Pancreas (tissue), 10 donors: ENCODE results near the gene EIF2B4. TPM values are rescaled to one million over a fixed set of nuclear protein-coding genes. Genes with fewer than 3 reads are reported as not detected.
A peak's percentile ranks its signal among the peaks of the same experiment; 100 is the strongest.

Experiments used
- ATAC-seq, 4 donors: fragments of 200-7000 bp; cut with Tn5 transposase; one replicate each; pipeline versions ENCODE4 v1.8.0 to v1.9.1; 2020; ENCODE audit warnings: mild to moderate bottlenecking in 4 of 4, moderate library complexity in 4 of 4
- DNase-seq, 6 donors: peaks; one replicate each; pipeline ENCODE4 v3.0.0-alpha.2; 2020
- FAIRE-seq: peaks from 2 replicates; lab custom pipeline; 2012; peaks lifted over from hg19 to GRCh38; lab: Jason Lieb, UNC
- H3K27ac ChIP-seq, 4 donors: fragments of 200-600 bp; sonication (generic); 1 replicate in 3 of 4; 2 replicates in 1 of 4; pipeline versions ENCODE4 v1.5.0 to v1.8.0; 2020
- H3K27me3 ChIP-seq, 4 donors: fragments of 200-600 bp; one replicate each; pipeline ENCODE4 v1.8.0; 2021
- H3K36me3 ChIP-seq, 3 donors: fragments of 200-600 bp; sonication (generic) in 1 of 3; one replicate each; pipeline versions ENCODE4 v1.5.0 to v1.8.0; 2020 to 2021
- H3K4me1 ChIP-seq, 3 donors: fragments of 200-600 bp; one replicate each; pipeline ENCODE4 v1.8.0; 2021
- H3K4me3 ChIP-seq, 4 donors: fragments of 200-600 bp; sonication (generic) in 2 of 4; one replicate each; pipeline versions ENCODE4 v1.5.0 to v1.8.0; 2020 to 2021
- H3K9me3 ChIP-seq, 4 donors: fragments of 200-600 bp; one replicate each; pipeline ENCODE4 v1.8.0; 2021
- CTCF ChIP-seq, 4 donors: fragments of 200-600 bp; sonication (generic) in 3 of 4; IDR thresholded peaks; one replicate each; pipeline versions ENCODE4 v1.5.0 to v1.8.0; 2021; ENCODE audit warnings: antibody characterized with exemption in 4 of 4
- whole genome bisulfite sequencing, 2 donors: extraction: QIAGEN DNeasy Blood & Tissue Kit; methylation state at CpG; one replicate each; pipeline ENCODE4 v1.1.7; 2013; 5-methylcytosine and 5-hydroxymethylcytosine counted together
- intact Hi-C, 3 donors: fragments of 100-400 bp; cut with DNase I; formaldehyde crosslinking; loops; one replicate each; pipeline versions ENCODE4 v1.11.1 to v1.14.2; 2022
- polyA plus RNA-seq, 2 donors: library from polyadenylated mRNA; stranded (reverse); fragments of 200-250 nt; gene quantifications; one replicate each; pipeline ENCODE4 v1.2.3, GENCODE V29; 2013
- total RNA-seq, 6 donors: library from RNA; stranded (reverse); fragmentation: NEBNext Ultra II Directional in 4 of 6; extraction: Animal tissue kit (Norgen Biotek cat#: 25700) in 4 of 6; gene quantifications; one replicate each; pipeline versions ENCODE4 v1.2.1 to v1.2.4, GENCODE V29; 2021 to 2023
- donor health status: healthy with polysubstance abuse.
- donor health status: DM: no; HTN: no; CAD: no; lungs with moderate emphysema.
- donor health status: DM: no; HTN: no; CAD: no.
- donor health status: control.
- donor health status: control.
- donor health status: Bipolar disorder and iron deficiency.
- donor health status: DM: yes; HTN: yes; CAD: no.
- donor health status: DM: no; HTN: no; CAD: no.
- donor health status: DM: no; HTN: no; CAD: no.
- donor health status: DM: yes; HTN: yes; CAD: no.

The EIF2B4 gene
- total and polyA plus RNA-seq, 8 donors, result 24.1 to 98.1 (median 32.5) TPM

DNA sequence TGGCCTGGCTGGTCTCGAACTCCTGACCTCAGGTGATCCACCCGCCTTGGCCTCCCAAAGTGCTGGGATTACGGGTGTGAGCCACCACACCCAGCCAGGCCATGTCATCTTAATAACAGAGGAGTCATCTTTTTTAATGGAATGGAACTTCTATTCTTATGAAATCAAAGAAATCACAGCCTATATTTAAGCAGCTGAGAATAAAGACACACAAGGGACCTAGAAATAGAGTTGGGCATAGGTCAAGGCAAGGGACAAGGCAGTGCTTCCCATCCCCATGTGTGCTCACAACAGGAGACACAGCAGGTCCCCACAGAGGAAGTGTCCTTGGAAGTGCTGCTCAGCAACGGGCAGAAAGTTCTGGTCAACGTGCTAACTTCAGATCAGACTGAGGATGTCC, 3.4 kb upstream of the EIF2B4 start:
- Histone ChIP-seq H3K36me3 (peaks cover 0 to 46% (median 36%) of the 10 kb centered on the region in 3 donors), H3K27ac (no peak overlapping the region), H3K4me1 (peaks cover 15 to 21% (median 17%) of the 10 kb centered on the region in 3 donors), H3K27me3 (no peaks in the 10 kb centered on the region), H3K9me3 (no peaks in the 10 kb centered on the region), H3K4me3 (no peak overlapping the region)
- no peak for FAIRE-seq
- TF ChIP-seq CTCF (IDR thresholded peaks at IDR 0.05), result no peak
- no peak for ATAC-seq
- 77 to 78% methylated on average over 5 of the region's 5 CpGs for WGBS, 2 donors
- no peak for DNase-seq
- intact Hi-C loops, result no loop called here

- Histone ChIP-seq H3K27ac (no peak overlapping the region), H3K4me3 (no peak overlapping the region), H3K4me1 (peaks cover 16 to 23% (median 19%) of the 10 kb centered on the region in 3 donors), H3K9me3 (no peaks in the 10 kb centered on the region), H3K36me3 (peaks cover 0 to 48% (median 37%) of the 10 kb centered on the region in 3 donors), H3K27me3 (no peaks in the 10 kb centered on the region)
- no peak for ATAC-seq
- 93 to 94% methylated on average over 6 of the region's 6 CpGs for WGBS, 2 donors
- intact Hi-C loops, result no loop called here
- DNase-seq, result no peak
- no peak for TF ChIP-seq CTCF (IDR thresholded peaks at IDR 0.05)
- FAIRE-seq, result no peak
These were observed 2.8 kb upstream of the EIF2B4 start for GRCh38 chr2:27372937-27373336.

DNA sequence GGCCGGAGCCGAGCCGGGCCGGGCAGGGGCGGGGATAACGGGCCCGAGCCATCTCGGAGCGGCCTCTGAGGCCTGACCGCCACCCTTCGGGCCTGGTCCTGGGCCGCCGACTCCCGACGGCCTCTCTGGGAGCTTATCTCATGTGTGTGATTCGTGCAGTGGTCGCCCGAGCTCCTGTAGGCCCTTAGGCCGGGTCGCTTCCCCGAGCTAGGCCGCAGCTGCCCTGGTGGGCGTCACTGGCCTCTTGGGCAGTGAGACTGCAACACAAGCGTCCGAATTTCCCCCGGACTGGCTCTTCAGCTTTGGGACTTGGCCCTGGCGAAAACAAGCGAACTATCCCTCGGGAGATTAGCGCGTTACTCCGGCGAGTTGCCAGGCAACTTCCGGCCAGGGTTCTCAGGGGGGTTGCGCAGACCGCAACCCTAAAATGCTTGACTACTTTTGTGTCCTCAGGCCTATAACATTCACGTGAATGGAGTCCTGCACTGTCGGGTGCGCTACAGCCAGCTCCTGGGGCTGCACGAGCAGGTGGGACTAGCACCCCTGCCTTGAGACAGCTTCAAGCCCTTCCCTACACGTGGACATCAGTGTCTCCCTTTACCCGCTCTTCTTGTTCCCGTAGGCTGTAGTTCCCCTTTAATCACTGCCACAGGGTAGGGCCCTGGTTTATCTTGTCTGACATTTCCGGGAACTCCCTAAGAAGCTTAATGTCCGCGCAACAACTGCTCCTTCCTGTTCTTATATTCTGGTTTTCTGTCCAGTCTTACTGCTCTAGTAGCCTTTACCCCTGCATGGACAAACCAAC, 880 bp upstream of the EIF2B4 start:
- H3K27ac ChIP-seq, result peak overlapping the region; percentile 57 to 90 (median 62)
- DNase-seq, result peak in 2 of 6 donors; percentile 23 to 43
- peak; percentile 33 to 52 (median 49) for ATAC-seq
- intact Hi-C loops, result no loop called here
- 0 to 1% methylated on average over 45 to 46 of the region's 46 CpGs for WGBS, 2 donors
- peak overlapping the region; percentile 66 to 94 (median 82) for H3K4me3 ChIP-seq
- H3K27me3 ChIP-seq, result no peaks in the 10 kb centered on the region
- peaks cover 16 to 23% (median 19%) of the 10 kb centered on the region in 3 donors for H3K4me1 ChIP-seq
- no peaks in the 10 kb centered on the region for H3K9me3 ChIP-seq
- TF ChIP-seq CTCF (IDR thresholded peaks at IDR 0.05), result no peak
- H3K36me3 ChIP-seq, result peaks cover 0 to 51% (median 38%) of the 10 kb centered on the region in 3 donors
- FAIRE-seq, result no peak

- Histone ChIP-seq H3K36me3 (peaks cover 0 to 46% (median 31%) of the 10 kb centered on the region in 3 donors), H3K9me3 (no peaks in the 10 kb centered on the region), H3K27me3 (no peaks in the 10 kb centered on the region), H3K27ac (peak overlapping the region; percentile 86 to 91 (median 88)), H3K4me3 (peak overlapping the region; percentile 60 to 94 (median 75)), H3K4me1 (peaks cover 16 to 23% (median 19%) of the 10 kb centered on the region in 3 donors)
- intact Hi-C loops, result no loop called here
- ATAC-seq, result peak; percentile 33 to 60 (median 46)
- no peak for FAIRE-seq
- WGBS, 2 donors, result 1 to 3% methylated on average over 18 of the region's 18 CpGs
- no peak for TF ChIP-seq CTCF (IDR thresholded peaks at IDR 0.05)
- DNase-seq, result no peak
These were observed 590 bp downstream of the EIF2B4 start for GRCh38 chr2:27369471-27370025.
